NCI-H748 (cell line): ENCODE data around the gene ZFC3H1.

Experiments
- DNase-seq: peaks from one replicate; lab custom pipeline; 2025; ENCODE audit not compliant: unreplicated experiment; lab: John Stamatoyannopoulos, UW

ZFC3H1 gene

GRCh38 chr12:71682466-71682865 is 18.8 kb upstream of the ZFC3H1 start:
- no peak for DNase-seq

DNA sequence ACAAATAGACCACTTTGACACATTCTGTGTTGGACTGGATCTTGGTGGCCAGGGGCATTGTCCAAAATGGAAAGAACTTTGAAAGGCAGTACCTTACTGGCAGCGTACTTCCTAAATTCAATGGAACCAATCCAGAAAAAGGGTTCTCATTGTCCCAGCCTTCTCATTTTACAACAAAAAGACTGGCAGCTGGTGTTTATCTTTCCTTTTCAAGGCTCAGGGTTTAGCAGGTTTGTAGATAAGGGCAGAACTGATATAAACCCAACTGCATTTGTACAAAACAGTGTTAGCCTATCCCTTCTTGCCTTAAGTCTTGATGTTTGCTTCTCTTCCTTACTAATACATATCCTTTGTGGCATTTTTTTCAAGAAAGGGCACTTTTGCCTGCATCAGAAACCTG is 8.2 kb upstream of the ZFC3H1 start:
- peak; percentile 25 for DNase-seq

GRCh38 chr12:71671311-71671710 is 7.7 kb upstream of the ZFC3H1 start:
- no peak for DNase-seq

DNA sequence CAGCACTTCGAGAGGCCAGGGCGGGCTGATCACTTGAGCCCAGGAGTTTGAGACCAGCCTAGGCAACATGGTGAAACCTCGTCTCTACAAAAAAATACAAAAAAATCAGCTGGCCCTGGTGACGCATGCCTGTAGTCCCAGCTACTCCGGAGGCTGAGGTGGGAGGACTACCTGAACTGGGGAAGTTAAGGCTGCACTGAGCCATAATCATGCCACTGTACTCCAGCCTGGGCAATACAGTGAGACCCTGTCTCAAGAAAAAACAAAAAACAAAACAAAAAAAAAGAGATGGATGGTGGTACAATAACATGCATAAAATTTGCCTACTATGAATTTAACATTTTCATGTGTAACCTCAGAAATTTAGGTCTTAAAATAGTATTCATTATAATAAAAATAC is 2.6 kb upstream of the ZFC3H1 start:
- no peak for DNase-seq

DNA sequence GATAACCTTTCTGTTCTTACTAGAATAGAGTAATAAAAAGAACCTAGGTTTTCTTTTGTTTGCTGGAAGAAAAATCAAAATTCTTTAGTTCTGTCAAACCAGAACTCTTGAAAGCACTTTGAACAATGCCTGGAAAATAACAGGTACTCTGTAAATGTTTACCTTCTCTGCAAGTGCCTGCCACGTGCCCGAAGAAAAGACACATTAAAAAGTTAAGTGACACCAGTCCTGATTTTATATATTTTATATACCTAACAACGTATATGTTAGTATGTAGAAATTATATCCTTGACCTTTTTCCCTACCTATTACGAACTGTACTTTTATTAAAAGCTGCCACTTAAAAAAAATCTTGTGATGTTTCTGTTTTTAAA is 1.4 kb upstream of the ZFC3H1 start:
- peak; percentile 30 for DNase-seq

GRCh38 chr12:71664411-71665089 is 902 bp upstream of the ZFC3H1 start:
- peak; percentile 90 for DNase-seq

DNA sequence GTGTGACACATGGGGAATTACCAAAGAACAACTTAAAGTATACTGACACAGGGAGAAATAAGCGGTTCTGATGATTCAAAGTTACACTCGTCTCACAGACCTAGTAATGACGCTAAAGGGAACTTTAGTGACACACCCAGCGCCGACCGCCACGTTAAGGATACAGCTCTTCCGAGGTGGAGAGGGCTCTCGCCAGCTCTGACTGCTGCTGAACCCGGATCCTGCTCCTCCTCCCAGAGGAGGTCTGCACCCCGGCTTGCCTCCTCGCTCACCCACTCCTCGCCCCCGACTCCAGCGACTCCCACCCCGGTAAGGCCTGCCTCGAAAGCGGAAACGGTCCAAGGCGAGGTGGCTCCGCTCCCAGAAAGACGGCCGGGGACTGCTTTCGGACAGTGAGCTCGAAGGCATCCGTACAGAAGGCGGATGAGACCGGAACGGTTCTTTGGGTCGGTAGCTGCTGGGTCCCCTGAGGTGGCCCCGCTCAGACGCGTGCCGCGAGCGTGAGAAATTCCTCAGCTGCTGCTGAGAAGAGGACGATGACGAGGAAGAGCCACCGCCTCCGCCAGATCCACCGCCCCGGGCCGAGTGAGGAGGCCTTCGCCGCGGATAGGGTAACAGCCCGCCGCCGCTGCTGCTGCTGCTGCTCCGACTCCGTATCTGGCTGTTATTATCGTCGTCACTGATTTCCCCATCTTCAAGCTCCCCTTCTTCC is 643 bp downstream of the ZFC3H1 start:
- DNase-seq: peak; percentile 65

- DNase-seq: no peak
These were observed 1.6 kb downstream of the ZFC3H1 start for GRCh38 chr12:71661977-71662530.

DNA sequence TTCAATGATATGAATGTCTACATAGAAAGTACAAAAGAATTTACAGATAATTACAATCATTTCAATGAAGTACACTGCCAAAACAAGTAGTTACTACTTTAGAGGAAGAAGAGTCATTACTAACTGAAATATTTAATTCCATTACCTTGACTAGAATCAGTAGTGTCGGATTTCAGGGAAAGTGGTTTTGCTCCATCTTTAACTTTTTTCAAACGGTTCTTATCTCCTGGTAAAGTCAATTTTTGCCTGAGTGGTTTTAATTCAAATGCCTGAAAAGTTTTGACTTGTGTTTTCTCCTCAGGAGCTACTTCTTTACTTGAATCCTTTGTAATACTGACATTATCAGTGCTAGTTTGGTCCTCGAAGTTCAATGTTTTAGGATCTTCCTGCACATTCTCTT is 6.9 kb downstream of the ZFC3H1 start:
- DNase-seq: no peak

- DNase-seq: no peak
These were observed 7.7 kb downstream of the ZFC3H1 start for GRCh38 chr12:71655907-71656306.

DNA sequence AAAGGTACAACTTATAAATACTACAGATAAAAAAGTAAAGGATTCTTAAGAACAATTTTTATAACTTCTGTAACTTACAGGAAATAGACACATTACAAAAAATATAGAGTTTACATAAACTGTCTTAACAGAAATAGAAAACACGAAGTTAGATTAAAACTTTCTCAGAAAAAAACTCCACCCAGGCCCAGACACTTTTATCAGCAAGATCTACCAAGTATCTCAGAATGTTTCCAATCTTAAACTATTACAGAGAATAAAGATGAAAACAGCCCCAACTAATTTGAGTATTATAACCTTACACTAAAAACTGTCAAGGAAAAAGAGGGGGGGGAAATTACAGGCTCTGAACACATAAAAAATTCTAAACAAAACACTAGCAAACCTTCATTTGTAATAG is 8.2 kb downstream of the ZFC3H1 start:
- no peak for DNase-seq

DNA sequence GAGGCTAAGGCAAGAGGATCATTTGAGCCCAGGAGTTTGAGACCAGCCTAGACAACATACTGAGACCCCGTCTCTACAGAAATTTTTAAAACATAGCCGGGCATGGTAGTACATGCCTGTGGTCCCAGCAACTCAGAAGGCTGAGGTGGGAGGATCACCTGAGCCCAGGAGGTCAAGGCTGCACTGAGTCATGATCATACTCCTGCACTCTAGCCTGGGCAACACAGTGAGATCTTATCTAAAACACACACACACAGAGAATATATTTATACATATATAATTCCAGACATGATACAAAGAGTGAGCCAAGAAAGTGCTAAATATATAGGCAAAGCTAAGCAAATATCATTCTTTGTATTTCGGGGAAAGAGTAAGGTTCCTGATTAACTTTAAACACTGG is 9.4 kb downstream of the ZFC3H1 start:
- DNase-seq: no peak

DNA sequence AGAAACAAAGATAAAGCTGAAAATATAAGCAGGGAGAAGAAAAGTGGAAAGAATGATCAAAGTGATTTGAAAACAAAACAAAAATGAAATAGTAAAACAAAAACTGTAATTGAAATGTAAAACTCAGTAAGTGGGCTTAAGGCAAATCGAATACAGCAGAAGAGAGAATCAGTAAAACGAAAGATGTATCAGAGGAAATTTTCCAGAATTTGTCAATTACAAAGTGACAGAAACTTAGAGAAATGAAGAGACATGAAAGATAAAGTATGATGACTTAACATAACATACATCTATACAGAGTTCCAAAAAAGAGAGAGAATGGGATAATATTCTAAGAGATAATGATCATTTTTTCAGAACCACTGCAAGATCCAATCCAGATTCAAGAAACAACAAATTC is 10.5 kb downstream of the ZFC3H1 start:
- no peak for DNase-seq

DNA sequence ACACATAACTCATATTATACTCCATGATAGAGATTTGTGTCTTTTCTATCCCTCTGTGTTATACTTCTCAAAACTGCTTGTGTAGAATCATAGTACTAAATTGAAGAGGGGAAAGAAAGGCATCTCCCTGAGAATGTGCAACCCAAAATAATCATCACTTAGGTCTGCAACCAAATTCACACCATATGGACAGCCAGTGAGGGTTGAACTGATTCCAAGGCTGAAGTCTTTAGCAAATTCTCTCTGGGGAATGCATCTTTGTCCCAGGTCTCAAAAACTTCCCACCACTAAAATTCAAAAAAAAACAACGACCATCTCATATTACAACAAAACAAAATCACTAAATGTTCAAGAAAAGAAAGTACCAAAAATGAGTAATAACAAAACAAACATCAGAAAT is 11.0 kb downstream of the ZFC3H1 start:
- DNase-seq: no peak

DNA sequence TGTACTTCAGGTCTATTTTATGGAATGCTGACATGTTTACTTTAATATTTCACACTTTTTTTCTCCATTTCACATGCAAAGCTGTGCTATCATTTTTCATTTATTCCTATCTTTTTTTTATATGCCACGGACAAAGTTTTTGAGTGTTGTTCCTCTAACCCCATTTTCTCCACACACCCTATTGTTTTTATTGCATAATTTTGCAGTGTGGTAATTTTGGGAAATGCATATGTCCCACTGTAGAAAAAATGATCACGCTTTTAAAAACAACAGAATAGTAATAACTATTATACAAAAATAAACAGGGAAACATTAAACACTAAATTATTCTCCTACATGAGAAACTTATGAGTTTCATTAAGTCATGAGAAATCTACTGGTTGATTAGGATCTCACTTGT is 14.2 kb downstream of the ZFC3H1 start:
- DNase-seq: no peak

- DNase-seq: no peak
These were observed 15.1 kb downstream of the ZFC3H1 start for GRCh38 chr12:71648537-71648936.

DNA sequence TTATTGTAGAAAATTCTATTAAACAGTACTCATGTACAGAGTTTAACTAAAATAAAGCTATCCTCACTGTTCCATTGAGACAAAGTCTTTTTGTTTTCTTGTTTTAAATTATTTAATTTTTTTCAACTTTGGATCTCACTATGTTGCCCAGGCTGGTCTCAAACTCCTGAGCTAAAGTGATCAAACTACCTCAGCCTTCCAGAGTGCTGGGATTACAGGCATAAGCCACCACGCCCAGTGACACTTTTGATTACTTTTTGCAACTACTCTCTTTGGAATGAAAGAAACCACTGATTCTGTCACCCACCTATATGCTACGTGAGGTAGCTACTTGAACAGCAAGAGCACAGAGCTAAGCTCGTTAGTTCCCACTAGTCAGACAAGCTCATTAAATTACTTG is 17.1 kb downstream of the ZFC3H1 start:
- no peak for DNase-seq

GRCh38 chr12:71645268-71645667 is 18.4 kb downstream of the ZFC3H1 start:
- DNase-seq: no peak

GRCh38 chr12:71642264-71642663 is 21.4 kb downstream of the ZFC3H1 start:
- no peak for DNase-seq

DNA sequence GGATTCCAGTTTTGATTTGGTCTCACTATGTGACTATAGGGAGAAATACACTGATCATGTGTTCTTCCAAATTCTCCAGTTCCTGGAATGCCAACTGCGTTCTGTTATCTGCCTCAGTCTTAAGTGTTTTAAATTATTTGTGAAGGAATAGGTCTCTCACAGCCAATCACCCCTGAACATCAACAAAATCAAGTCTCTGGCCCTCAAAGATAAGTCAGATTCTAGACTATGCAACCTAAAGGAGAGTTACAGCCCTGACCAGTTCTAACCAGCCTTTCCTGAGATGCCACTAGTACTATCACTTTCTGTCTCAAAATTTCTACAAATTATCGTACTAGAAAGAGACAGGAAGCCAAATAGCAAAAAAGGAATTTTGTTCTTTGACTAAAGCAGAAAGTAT is 22.3 kb downstream of the ZFC3H1 start:
- no peak for DNase-seq

DNA sequence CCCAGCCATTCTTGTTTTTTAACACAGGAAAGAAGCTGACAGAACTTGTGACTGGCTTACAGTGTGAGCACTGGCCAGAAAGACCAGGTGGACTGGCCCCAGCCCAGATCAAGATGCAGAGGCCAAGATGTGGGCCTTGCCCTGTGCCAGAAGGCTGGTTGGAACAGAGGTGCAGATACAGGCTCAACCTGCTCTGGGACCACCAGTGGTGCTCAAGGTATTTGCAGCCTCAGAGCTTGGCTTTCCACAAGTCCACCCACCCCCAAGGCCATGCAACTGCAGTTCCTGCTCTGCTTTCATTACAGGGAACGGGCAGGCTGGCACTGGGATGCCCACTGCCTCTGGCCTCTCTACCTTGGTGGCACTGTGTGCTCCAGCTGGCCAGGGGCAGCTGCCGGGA is 23.3 kb downstream of the ZFC3H1 start:
- no peak for DNase-seq

DNA sequence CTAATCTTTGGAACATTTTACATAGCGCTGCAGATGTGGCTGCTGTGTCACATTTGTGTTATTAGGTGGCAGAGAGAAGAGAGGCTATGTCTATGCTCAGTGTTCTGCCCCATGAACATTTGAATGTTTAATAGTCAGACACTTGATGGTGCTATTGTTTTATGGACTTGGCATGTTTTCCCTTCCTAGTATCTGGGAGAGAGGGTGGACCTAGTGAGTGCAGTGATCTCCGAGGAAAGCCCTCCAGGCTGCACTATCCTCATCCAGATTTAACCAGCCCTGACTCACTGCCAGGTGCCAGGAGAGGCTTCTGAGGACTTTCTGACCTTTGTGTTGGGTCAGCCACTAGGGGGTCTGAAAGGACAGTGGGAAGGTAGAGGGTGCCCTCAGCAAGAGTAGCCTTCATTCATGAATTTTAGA is 24.3 kb downstream of the ZFC3H1 start:
- peak; percentile 35 for DNase-seq

GRCh38 chr12:71638499-71638898 is 25.1 kb downstream of the ZFC3H1 start:
- no peak for DNase-seq
